Medulla oblongata (tissue), 1 donor: ENCODE results near the gene OR2T1.
"Not testable (repeated sequence)": the region's sequence is repeated elsewhere in the genome, so short reads cannot be mapped to it uniquely, and the experiment has no call there.

Experiments used
- DNase-seq: peaks from one replicate; pipeline ENCODE4 v3.0.0-alpha.2; 2015; ENCODE audit errors: extremely low spot score

The OR2T1 gene

DNA sequence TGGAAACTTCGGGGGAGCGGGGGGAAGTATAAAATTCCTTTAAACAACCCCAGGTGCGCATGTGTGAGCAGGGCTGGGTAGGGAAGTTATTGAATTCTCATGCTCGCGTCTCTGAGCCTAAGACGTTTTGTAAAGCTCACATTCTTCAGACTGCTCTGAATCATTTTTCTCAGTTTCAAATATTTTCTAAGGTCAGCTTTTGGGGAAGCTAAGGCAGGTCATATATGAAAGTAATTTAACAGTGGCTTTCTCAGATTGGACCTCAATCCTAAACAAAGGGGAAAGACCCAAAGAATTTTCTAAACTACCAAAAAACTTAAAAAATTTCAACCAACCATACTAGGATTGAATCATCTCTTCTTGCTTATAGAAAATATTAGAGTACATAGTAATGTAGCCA, 32.1 kb downstream of the OR2T1 start:
- DNase-seq, result not testable (repeated sequence)

DNA sequence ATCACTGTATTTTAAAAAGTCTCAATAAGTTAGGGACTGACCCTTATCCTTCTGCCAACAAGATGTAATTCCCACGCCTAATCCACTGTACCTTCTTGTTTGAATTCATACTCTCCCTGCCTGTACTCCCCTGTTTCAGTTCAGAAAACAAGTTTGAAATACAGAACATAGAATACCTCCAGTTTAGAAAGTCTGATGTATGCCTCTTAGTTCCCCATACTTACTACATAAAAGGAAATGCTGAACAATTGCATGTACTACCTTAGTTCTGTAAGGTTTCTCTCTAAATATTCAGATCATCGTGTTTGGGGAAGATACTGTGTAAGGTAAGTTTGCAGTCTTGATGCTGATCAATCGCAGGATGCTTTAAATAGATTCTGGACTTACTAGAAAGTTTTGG, 33.5 kb downstream of the OR2T1 start:
- DNase-seq, result not testable (repeated sequence)

DNA sequence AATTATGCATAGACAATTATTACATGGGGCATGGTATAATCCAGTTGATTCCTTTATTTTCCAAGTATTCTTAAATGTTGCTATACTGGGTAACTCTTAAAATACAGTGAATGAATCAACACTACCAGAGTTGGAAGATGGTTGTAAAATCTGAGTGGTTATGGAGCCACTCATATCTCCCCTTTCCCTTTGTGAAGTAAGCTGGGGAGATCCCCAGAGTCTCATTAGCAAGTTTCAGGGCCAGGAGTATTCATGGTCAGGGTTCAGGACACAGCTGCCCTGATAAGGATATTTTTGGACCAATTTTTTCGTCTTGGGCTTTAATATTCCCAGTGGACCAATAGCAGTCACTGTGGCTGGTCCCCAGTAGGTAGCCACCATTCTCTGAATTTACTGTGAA, 35.8 kb downstream of the OR2T1 start:
- not testable (repeated sequence) for DNase-seq

DNA sequence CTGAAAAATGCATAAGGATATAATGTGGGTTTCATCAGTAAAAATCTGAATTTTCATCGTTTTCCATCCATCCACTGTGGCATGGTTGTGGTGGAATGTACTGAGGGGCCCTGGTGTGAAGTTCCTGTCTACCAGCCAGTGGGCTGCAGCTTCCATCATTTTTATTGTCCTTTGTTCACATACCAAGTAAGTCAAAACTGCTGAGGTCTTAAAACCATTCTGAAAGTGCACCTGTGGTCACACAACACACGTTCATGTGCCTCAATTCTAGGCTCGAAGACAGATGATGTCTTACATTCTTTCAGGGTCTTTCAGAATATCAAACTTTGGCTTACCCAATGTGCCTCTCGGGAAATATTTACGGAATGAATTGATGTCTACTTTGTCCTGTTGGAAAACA, 36.4 kb downstream of the OR2T1 start:
- not testable (repeated sequence) for DNase-seq

- DNase-seq, result not testable (repeated sequence)
Observed at GRCh38 chr1:248442500-248443277, 39.8 kb downstream of the OR2T1 start.

DNA sequence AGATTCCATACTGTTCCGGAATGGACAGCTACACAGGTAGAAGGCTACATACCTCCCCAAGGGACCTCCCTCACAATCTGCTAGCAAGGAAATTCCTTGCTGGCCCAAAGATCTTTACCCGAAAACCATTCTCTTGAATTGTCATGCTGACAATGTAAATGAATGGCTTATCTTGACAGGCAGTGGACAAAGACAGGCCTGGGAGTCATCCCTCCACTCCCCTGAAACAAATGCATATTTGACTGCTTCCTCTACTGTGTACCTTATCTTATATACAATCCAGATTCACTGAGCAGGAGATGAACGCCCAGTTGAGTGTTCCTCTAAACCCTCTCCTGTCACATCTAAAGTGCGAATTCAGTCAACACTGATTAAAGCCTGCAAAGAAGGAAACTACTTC, 41.8 kb downstream of the OR2T1 start:
- DNase-seq, result not testable (repeated sequence)

GRCh38 chr1:248445399-248445798, 42.6 kb downstream of the OR2T1 start, which contains the start of gene OR2T2:
OR2T2 (plus strand) TSS chr1:248445637; CDS start chr1:248452798, 7,161 bp downstream.
- DNase-seq, result not testable (repeated sequence)

GRCh38 chr1:248448409-248449074, 45.7 kb downstream of the OR2T1 start:
- not testable (repeated sequence) for DNase-seq

DNA sequence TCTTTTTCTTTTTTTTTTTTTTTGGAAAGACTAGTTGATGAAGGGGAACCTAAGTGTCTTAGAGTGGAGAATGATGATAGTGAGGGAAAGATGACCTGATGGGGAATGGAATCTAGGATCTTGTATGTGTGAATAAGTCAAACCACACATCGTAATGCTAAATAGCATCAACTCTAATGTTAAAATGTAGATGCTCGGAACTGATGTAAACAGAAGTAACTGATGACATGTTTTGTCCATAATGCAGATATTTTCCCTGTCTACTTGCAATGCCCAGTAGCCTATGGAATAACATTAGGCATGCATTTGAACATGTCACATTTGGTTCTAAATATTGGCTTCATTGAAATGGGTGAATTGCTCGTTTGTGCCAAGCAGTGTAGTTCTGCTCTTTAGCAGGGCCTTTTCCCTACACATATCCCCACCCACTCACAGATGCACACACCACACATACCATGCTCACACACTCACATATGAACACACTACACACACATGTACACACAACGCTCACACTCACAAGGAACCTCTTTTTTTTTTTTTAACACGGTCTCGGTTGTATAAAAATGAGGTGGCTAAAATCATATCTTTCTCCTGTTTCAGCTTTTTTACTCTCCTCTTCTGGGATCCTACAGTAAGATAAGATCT, 47.1 kb downstream of the OR2T1 start:
- DNase-seq, result not testable (repeated sequence)

- DNase-seq, result not testable (repeated sequence)
Observed at GRCh38 chr1:248450466-248451145, 47.8 kb downstream of the OR2T1 start.

DNA sequence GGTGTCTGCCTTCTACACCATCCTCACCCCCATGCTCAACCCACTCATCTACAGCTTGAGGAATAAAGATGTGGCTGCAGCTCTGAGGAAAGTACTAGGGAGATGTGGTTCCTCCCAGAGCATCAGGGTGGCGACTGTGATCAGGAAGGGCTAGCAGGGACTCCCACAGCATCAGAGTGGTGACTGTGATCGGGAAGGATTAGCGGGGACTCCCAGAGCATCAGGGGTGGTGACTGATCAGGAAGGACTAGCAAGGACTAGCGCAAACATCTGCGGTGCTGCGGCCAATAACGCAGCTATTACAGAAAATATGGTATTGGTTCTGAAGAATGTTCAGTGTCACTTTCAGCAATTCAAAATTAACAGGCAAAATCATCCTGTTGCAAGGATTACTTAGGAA, 50.8 kb downstream of the OR2T1 start:
- DNase-seq, result not testable (repeated sequence)

- DNase-seq, result not testable (repeated sequence)
Observed at GRCh38 chr1:248455045-248455444, 52.2 kb downstream of the OR2T1 start.

DNA sequence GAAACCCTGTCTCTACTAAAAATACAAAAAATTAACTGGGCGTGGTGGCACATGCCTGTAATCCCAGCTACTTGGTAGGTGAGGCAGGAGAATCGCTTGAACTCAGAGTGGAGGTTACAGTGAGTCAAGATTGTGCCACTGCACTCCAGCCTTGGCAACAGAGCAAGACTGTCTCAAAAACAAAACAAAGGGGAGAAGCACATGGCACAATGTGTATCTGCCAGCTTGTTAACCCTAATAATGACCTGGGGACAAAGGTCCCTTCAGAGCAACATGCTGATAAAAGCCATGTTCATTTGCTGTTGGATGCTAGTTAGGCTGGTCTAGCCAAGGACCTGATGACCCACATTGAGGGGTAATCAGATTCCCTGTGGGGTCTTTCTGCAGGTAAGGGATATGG, 53.8 kb downstream of the OR2T1 start:
- DNase-seq, result not testable (repeated sequence)
